ENCODE results near the gene AGFG1. TPM values are rescaled to one million over a fixed set of nuclear protein-coding genes. Genes with fewer than 3 reads are reported as not detected.
"Not testable (repeated sequence)": the region's sequence is repeated elsewhere in the genome, so short reads cannot be mapped to it uniquely, and the experiment has no call there.

The AGFG1 gene
- total RNA-seq, 1 donor from 2014 or later, result 49.5 TPM

- H3K4me1 Mint-ChIP-seq (ENCODE audit: low read depth), result peaks cover 7% of the 10 kb centered on the region
- H3K4me3 Mint-ChIP-seq (ENCODE audit: unreplicated experiment), result no peak overlapping the region
- H3K9me3 Mint-ChIP-seq (ENCODE audit: low read depth), result no peaks in the 10 kb centered on the region
- H3K36me3 Mint-ChIP-seq (ENCODE audit: low read depth), result peaks cover 2% of the 10 kb centered on the region
- TF ChIP-seq CTCF (IDR thresholded peaks at IDR 0.05), result no peak
- H3K27ac Mint-ChIP-seq (ENCODE audit: unreplicated experiment), result no peak overlapping the region
- no peak for DNase-seq (ENCODE audit: low spot score)
- peaks cover 21% of the 10 kb centered on the region for H3K27me3 Mint-ChIP-seq (ENCODE audit: low read depth)
Measured at GRCh38 chr2:227597998-227598397, 126.0 kb downstream of the AGFG1 start.

- not testable (repeated sequence) for H3K27ac Mint-ChIP-seq (ENCODE audit: unreplicated experiment); H3K4me3 Mint-ChIP-seq (ENCODE audit: unreplicated experiment); H3K4me1 Mint-ChIP-seq (ENCODE audit: low read depth); H3K9me3 Mint-ChIP-seq (ENCODE audit: low read depth); H3K36me3 Mint-ChIP-seq (ENCODE audit: low read depth); DNase-seq (ENCODE audit: low spot score)
- H3K27me3 Mint-ChIP-seq (ENCODE audit: low read depth), result peaks cover 17% of the 10 kb centered on the region
Measured at GRCh38 chr2:227598835-227599503, 127.0 kb downstream of the AGFG1 start, which contains the start of gene SCYGR2. Gene SCYGR2 (plus strand): TSS chr2:227598893. CDS start chr2:227598893, 0 bp downstream.

GRCh38 chr2:227602358-227602757, 130.4 kb downstream of the AGFG1 start:
- no peaks in the 10 kb centered on the region for H3K9me3 Mint-ChIP-seq (ENCODE audit: low read depth)
- no peak for TF ChIP-seq CTCF (IDR thresholded peaks at IDR 0.05)
- peaks cover 2% of the 10 kb centered on the region for H3K27me3 Mint-ChIP-seq (ENCODE audit: low read depth)
- H3K27ac Mint-ChIP-seq (ENCODE audit: unreplicated experiment), result no peak overlapping the region
- H3K36me3 Mint-ChIP-seq (ENCODE audit: low read depth), result no peaks in the 10 kb centered on the region
- peaks cover 7% of the 10 kb centered on the region for H3K4me1 Mint-ChIP-seq (ENCODE audit: low read depth)
- H3K4me3 Mint-ChIP-seq (ENCODE audit: unreplicated experiment), result no peak overlapping the region
- DNase-seq (ENCODE audit: low spot score), result no peak

- Mint-ChIP-seq H3K4me3 (ENCODE audit: unreplicated experiment) (no peak overlapping the region), H3K9me3 (ENCODE audit: low read depth) (no peaks in the 10 kb centered on the region), H3K4me1 (ENCODE audit: low read depth) (no peaks in the 10 kb centered on the region), H3K27me3 (ENCODE audit: low read depth) (peaks cover 2% of the 10 kb centered on the region), H3K27ac (ENCODE audit: unreplicated experiment) (no peak overlapping the region), H3K36me3 (ENCODE audit: low read depth) (no peaks in the 10 kb centered on the region)
- no peak for TF ChIP-seq CTCF (IDR thresholded peaks at IDR 0.05)
- DNase-seq (ENCODE audit: low spot score), result no peak
Measured at GRCh38 chr2:227606476-227606875, 134.5 kb downstream of the AGFG1 start.

- Mint-ChIP-seq H3K27me3 (ENCODE audit: low read depth) (no peaks in the 10 kb centered on the region), H3K27ac (ENCODE audit: unreplicated experiment) (no peak overlapping the region), H3K4me3 (ENCODE audit: unreplicated experiment) (no peak overlapping the region), H3K9me3 (ENCODE audit: low read depth) (no peaks in the 10 kb centered on the region), H3K36me3 (ENCODE audit: low read depth) (no peaks in the 10 kb centered on the region), H3K4me1 (ENCODE audit: low read depth) (no peaks in the 10 kb centered on the region)
- TF ChIP-seq CTCF (IDR thresholded peaks at IDR 0.05), result no peak
- no peak for DNase-seq (ENCODE audit: low spot score)
Measured at GRCh38 chr2:227607941-227608340, 136.0 kb downstream of the AGFG1 start.
